Heart left ventricle (tissue), 13 donors: ENCODE data around the gene SORCS2.

Experiments
- CTCF ChIP-seq, 12 donors: fragments of 200-600 bp; sonication (generic) in 4 of 12; IDR thresholded peaks; one replicate each; pipeline versions ENCODE4 v1.5.0 to v1.8.0; 2018 to 2022; ENCODE audit warnings: antibody characterized with exemption in 12 of 12, mild to moderate bottlenecking in 5 of 12
- POLR2A ChIP-seq, 2 donors: fragments of 450-650 bp; IDR thresholded peaks; one replicate each; pipeline ENCODE4 v1.6.1; 2017; ENCODE audit warnings: antibody characterized with exemption in 2 of 2, mild to moderate bottlenecking in 2 of 2, moderate library complexity in 2 of 2
- donor health status: ischemic (EF 13 %, LVEDD 7.1; RV severe dilation, severe dysfunction).
- donor health status: DM: no; HTN: yes; CAD: no.
- donor health status: DM: no; HTN: no; CAD: no.
- donor health status: ischemic (EF 25% LVEDD 6.9; RV normal size, moderate dysfunction).
- donor health status: ischemic (EF 25% LVEDD 5.7; RV mildly dilated, moderate dysfunction).
- donor health status: ischemic (EF 35%, LVEDD 5.7; RV mildly dilated, moderate dysfunction).
- donor health status: nonischemic (EF 11% LVEDD 7.7; RV severe dilation, severe dysfunction).
- donor health status: DM: yes; HTN: yes; CAD: no.
- donor health status: PGD.
- donor health status: ischemic (EF 29% LVEDD 5.4; RV normal size, mild dysfunction).
- donor health status: nonischemic (EF 23%, LVEDD 6.1; RV moderate dilation, normal function).

DNA sequence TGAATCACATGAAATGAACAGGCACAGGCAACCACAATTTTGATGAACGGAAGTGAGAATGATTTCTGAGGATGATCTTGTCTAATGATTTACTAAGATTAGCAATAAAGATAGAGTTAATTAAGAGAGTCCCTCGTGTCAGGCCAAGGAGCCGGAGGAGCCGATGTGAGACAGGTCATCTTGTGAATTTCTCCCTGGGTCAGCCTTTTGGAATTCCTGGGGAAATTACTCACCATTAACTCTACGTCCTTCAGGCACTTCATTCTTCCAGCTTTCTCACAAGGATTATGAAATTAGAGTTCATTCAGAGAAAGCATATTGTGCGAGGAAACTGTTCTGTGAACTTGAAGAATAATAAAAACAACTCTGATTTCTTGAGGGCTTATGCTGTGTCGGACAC is 155.6 kb downstream of the SORCS2 start:
- TF ChIP-seq CTCF (IDR thresholded peaks at IDR 0.05) (no peak), POLR2A (IDR thresholded peaks at IDR 0.05) (no peak)
